ENCODE results near the gene PLCH2. TPM values are rescaled to one million over a fixed set of nuclear protein-coding genes. Genes with fewer than 3 reads are reported as not detected.

The PLCH2 gene
- total RNA-seq, 1 experiment from 2014 or later, result 0.27 TPM

DNA sequence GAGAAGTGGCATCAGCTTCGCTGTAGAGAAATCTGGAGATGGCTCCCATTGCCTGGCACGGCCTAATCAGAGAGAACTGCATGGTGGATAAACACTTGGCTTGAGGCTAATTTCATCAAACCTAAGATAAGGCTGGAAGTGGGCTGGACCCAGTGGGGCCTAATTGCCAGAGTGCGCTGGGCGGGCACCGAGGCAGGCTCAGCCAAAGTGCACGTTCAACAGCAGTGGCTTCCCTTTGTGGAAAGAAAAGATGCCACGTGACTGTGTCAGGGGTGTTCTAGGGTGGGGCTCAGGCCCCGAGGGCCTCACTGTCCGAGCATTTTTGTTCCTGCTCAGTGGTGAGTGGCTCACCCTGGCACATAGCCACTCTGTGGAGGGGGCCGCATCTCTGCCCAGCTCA is 5.8 kb downstream of the PLCH2 start:
- Histone ChIP-seq H3K4me1 (peaks cover 6% of the 10 kb centered on the region; the same call in 1 of the 2 replicates), H3K27me3 (replicated peaks; ENCODE audit: control insufficient read depth, insufficient read depth, low read length) (no peaks in the 10 kb centered on the region), H3K36me3 (ENCODE audit: control insufficient read depth, insufficient read depth, low read length) (no peaks in the 10 kb centered on the region), H3K9me3 (no peaks in the 10 kb centered on the region), H3K4me3 (ENCODE audit: low read depth, low read length) (no peak overlapping the region)
- TF ChIP-seq, protein P1, sequence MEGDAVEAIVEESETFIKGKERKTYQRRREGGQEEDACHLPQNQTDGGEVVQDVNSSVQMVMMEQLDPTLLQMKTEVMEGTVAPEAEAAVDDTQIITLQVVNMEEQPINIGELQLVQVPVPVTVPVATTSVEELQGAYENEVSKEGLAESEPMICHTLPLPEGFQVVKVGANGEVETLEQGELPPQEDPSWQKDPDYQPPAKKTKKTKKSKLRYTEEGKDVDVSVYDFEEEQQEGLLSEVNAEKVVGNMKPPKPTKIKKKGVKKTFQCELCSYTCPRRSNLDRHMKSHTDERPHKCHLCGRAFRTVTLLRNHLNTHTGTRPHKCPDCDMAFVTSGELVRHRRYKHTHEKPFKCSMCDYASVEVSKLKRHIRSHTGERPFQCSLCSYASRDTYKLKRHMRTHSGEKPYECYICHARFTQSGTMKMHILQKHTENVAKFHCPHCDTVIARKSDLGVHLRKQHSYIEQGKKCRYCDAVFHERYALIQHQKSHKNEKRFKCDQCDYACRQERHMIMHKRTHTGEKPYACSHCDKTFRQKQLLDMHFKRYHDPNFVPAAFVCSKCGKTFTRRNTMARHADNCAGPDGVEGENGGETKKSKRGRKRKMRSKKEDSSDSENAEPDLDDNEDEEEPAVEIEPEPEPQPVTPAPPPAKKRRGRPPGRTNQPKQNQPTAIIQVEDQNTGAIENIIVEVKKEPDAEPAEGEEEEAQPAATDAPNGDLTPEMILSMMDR (IDR thresholded peaks at IDR 0.05; ENCODE audit: insufficient read depth in 1 of 2, low read depth in 1 of 2, low read length in 1 of 2, severe bottlenecking in 1 of 2, unreplicated experiment in 1 of 2), result no peak
- H3K4me3 Mint-ChIP-seq (ENCODE audit: unreplicated experiment), result no peak overlapping the region
- no peaks in the 10 kb centered on the region for H3K9me3 Mint-ChIP-seq (ENCODE audit: unreplicated experiment)
- no peak for DNase-seq
- intact Hi-C loops (cut with micrococcal nuclease; ENCODE audit: unreplicated experiment), result no loop called here
- POLR2A ChIA-PET, result no interaction called here
- no TSS peak for BruUV-seq (replicated peaks)
- no peaks in the 10 kb centered on the region for H3K4me1 Mint-ChIP-seq (ENCODE audit: low read depth, unreplicated experiment)
- H3K27me3 Mint-ChIP-seq (ENCODE audit: insufficient read depth, unreplicated experiment), result no peaks in the 10 kb centered on the region
- H3K27ac Mint-ChIP-seq (ENCODE audit: unreplicated experiment), result no peak overlapping the region
- CTCF ChIA-PET, result no interaction called here
- H3K36me3 Mint-ChIP-seq (ENCODE audit: insufficient read depth, unreplicated experiment), result no peaks in the 10 kb centered on the region

DNA sequence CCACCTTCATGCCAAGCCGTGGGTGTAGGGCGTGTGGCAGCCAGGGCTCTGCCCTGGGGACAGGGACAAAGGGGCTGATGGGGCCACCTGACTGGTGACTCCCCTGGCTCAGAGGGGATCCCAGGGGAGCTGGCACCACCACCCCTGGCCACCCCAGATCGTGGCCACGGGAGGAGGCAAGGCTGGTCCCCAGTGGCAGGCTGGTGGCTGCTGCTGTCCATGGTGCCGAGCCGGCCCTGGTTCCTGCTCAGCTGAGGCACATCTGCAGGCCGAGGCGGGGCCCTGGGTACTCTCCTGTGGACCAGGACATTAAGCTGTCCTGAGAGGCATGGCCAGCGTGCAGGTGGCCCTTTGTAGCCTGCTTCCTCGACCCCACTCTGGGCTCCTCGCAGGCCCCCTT is 6.5 kb downstream of the PLCH2 start:
- BruUV-seq (replicated peaks), result no TSS peak
- Mint-ChIP-seq H3K4me1 (ENCODE audit: low read depth, unreplicated experiment) (no peaks in the 10 kb centered on the region), H3K27me3 (ENCODE audit: insufficient read depth, unreplicated experiment) (no peaks in the 10 kb centered on the region), H3K4me3 (ENCODE audit: unreplicated experiment) (no peak overlapping the region), H3K27ac (ENCODE audit: unreplicated experiment) (no peak overlapping the region), H3K9me3 (ENCODE audit: unreplicated experiment) (no peaks in the 10 kb centered on the region), H3K36me3 (ENCODE audit: insufficient read depth, unreplicated experiment) (no peaks in the 10 kb centered on the region)
- H3K9me3 ChIP-seq, result no peaks in the 10 kb centered on the region
- intact Hi-C loops (cut with micrococcal nuclease; ENCODE audit: unreplicated experiment), result no loop called here
- H3K4me3 ChIP-seq (ENCODE audit: low read depth, low read length), result no peak overlapping the region
- ChIA-PET POLR2A (no interaction called here), CTCF (no interaction called here)
- no peak for DNase-seq
- no peaks in the 10 kb centered on the region for H3K27me3 ChIP-seq (replicated peaks; ENCODE audit: control insufficient read depth, insufficient read depth, low read length)
- H3K4me1 ChIP-seq, result peaks cover 6% of the 10 kb centered on the region; the same call in 1 of the 2 replicates
- TF ChIP-seq, protein P1 (IDR thresholded peaks at IDR 0.05; ENCODE audit: insufficient read depth in 1 of 2, low read depth in 1 of 2, low read length in 1 of 2, severe bottlenecking in 1 of 2, unreplicated experiment in 1 of 2), result no peak
- H3K36me3 ChIP-seq (ENCODE audit: control insufficient read depth, insufficient read depth, low read length), result no peaks in the 10 kb centered on the region

DNA sequence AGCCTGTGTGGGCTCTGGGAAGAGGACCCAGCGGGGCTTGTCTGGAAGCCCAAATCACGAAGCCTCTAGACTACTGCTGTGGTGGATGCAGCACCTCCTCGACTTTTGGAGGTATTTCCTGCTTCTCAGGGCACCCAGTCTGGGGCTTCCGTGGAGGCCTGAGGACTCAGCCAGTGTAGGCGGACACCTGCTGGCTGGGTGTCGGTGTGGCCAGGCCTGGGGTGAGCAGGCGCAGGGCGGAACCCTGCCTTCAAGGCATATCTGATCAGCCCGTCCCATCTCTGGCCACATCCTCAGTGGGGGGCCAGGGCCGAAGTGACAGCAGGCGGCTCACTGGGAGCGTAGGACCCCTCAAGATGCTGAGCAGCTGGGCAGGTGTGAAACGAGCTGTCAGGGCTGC is 6.9 kb downstream of the PLCH2 start:
- no peaks in the 10 kb centered on the region for H3K4me1 Mint-ChIP-seq (ENCODE audit: low read depth, unreplicated experiment)
- no peaks in the 10 kb centered on the region for H3K27me3 Mint-ChIP-seq (ENCODE audit: insufficient read depth, unreplicated experiment)
- intact Hi-C loops (cut with micrococcal nuclease; ENCODE audit: unreplicated experiment), result no loop called here
- POLR2A ChIA-PET, result no interaction called here
- H3K9me3 ChIP-seq, result no peaks in the 10 kb centered on the region
- H3K27me3 ChIP-seq (replicated peaks; ENCODE audit: control insufficient read depth, insufficient read depth, low read length), result no peaks in the 10 kb centered on the region
- DNase-seq, result no peak
- H3K27ac Mint-ChIP-seq (ENCODE audit: unreplicated experiment), result no peak overlapping the region
- TF ChIP-seq, protein P1 (IDR thresholded peaks at IDR 0.05; ENCODE audit: insufficient read depth in 1 of 2, low read depth in 1 of 2, low read length in 1 of 2, severe bottlenecking in 1 of 2, unreplicated experiment in 1 of 2), result no peak
- no peak overlapping the region for H3K4me3 ChIP-seq (ENCODE audit: low read depth, low read length)
- no peak overlapping the region for H3K4me3 Mint-ChIP-seq (ENCODE audit: unreplicated experiment)
- H3K4me1 ChIP-seq, result peaks cover 4% of the 10 kb centered on the region; the same call in 1 of the 2 replicates
- no peaks in the 10 kb centered on the region for H3K36me3 ChIP-seq (ENCODE audit: control insufficient read depth, insufficient read depth, low read length)
- BruUV-seq (replicated peaks), result no TSS peak
- no peaks in the 10 kb centered on the region for H3K9me3 Mint-ChIP-seq (ENCODE audit: unreplicated experiment)
- CTCF ChIA-PET, result no interaction called here
- no peaks in the 10 kb centered on the region for H3K36me3 Mint-ChIP-seq (ENCODE audit: insufficient read depth, unreplicated experiment)
